WTC11 (cell line): ENCODE results near the gene GJA10. TPM values are rescaled to one million over a fixed set of nuclear protein-coding genes. Genes with fewer than 3 reads are reported as not detected.

ENCODE experiments used
- ATAC-seq: fragments of 200-7000 bp; cut with Tn5 transposase; 2 replicates; pipeline ENCODE4 v1.10.0; 2021; ENCODE audit warnings: mild to moderate bottlenecking, moderate library complexity
- CTCF ChIA-PET: fragments of 300-600 bp; sonication (Branson Sonifier 250); formaldehyde crosslinking; loops from one replicate; lab custom pipeline; 2021; ENCODE audit warnings: antibody characterized with exemption; lab: Charles Lee
- POLR2A ChIA-PET: fragments of 350-600 bp; sonication (Branson Sonifier 250); formaldehyde crosslinking; loops from one replicate; lab custom pipeline; 2021; ENCODE audit warnings: antibody characterized with exemption; lab: Charles Lee
- DNase-seq: peaks from one replicate; pipeline ENCODE4 v3.0.0; 2021; ENCODE audit warnings: low spot score
- H3K27ac Mint-ChIP-seq: 2 replicates; pipeline ENCODE4 v1.8.0; 2021; ENCODE audit warnings: mixed read lengths
- H3K27me3 Mint-ChIP-seq: 2 replicates; pipeline ENCODE4 v1.8.0; 2021; ENCODE audit warnings: low read depth, mild to moderate bottlenecking, moderate library complexity, mixed read lengths
- H3K36me3 Mint-ChIP-seq: 2 replicates; pipeline ENCODE4 v1.8.0; 2021; ENCODE audit warnings: mixed read lengths
- H3K4me1 Mint-ChIP-seq: 2 replicates; pipeline ENCODE4 v1.8.0; 2022; ENCODE audit warnings: mixed read lengths
- H3K4me3 Mint-ChIP-seq: 2 replicates; pipeline ENCODE4 v1.8.0; 2021; ENCODE audit warnings: mild to moderate bottlenecking, moderate library complexity, mixed read lengths
- H3K9me3 Mint-ChIP-seq: 2 replicates; pipeline ENCODE4 v1.8.0; 2021; ENCODE audit warnings: mixed read lengths
- CREM ChIP-seq: sonication (generic); formaldehyde crosslinking; IDR thresholded peaks from 2 replicates; pipeline ENCODE4 v1.8.1; 2022; ENCODE audit warnings: mild to moderate bottlenecking, missing genetic modification reagents, moderate library complexity
- E2F5 ChIP-seq: sonication (generic); formaldehyde crosslinking; IDR thresholded peaks from 2 replicates; pipeline ENCODE4 v1.8.1; 2022; ENCODE audit warnings: mild to moderate bottlenecking, moderate library complexity, missing genetic modification reagents
- ELF4 ChIP-seq: sonication (generic); formaldehyde crosslinking; IDR thresholded peaks from 2 replicates; pipeline ENCODE4 v1.8.1; 2022; ENCODE audit warnings: low read depth, mild to moderate bottlenecking, moderate library complexity, missing genetic modification reagents
- EMX1 ChIP-seq: fragments of 250-450 bp; sonication (Bioruptor Pico); IDR thresholded peaks from 2 replicates; pipeline ENCODE4 v1.8.0; 2021; ENCODE audit warnings: mild to moderate bottlenecking
- ESRRA ChIP-seq: sonication (generic); formaldehyde crosslinking; IDR thresholded peaks from 2 replicates; pipeline ENCODE4 v1.8.1; 2022; ENCODE audit warnings: mild to moderate bottlenecking, missing genetic modification reagents, borderline replicate concordance
- ETV6 ChIP-seq: sonication (generic); formaldehyde crosslinking; IDR thresholded peaks from 2 replicates; pipeline ENCODE4 v1.8.1; 2022; ENCODE audit warnings: mild to moderate bottlenecking, missing genetic modification reagents
- FOXJ3 ChIP-seq: sonication (generic); formaldehyde crosslinking; IDR thresholded peaks from 2 replicates; pipeline ENCODE4 v1.9.0; 2021; ENCODE audit warnings: missing genetic modification reagents, mild to moderate bottlenecking, borderline replicate concordance
- IRF1 ChIP-seq: sonication (generic); formaldehyde crosslinking; IDR thresholded peaks from 2 replicates; pipeline ENCODE4 v1.8.0; 2023; ENCODE audit warnings: missing genetic modification reagents
- JAZF1 ChIP-seq: fragments of 250-450 bp; sonication (Bioruptor Pico); IDR thresholded peaks from 2 replicates; pipeline ENCODE4 v1.9.0; 2021; ENCODE audit warnings: moderate library complexity, mild to moderate bottlenecking, inconsistent platforms
- KAT7 ChIP-seq: sonication (generic); formaldehyde crosslinking; IDR thresholded peaks from 2 replicates; pipeline ENCODE4 v1.8.1; 2023; ENCODE audit warnings: missing genetic modification reagents, mild to moderate bottlenecking, borderline replicate concordance
- MAX ChIP-seq: sonication (generic); formaldehyde crosslinking; IDR thresholded peaks from 2 replicates; pipeline ENCODE4 v1.8.0; 2022; ENCODE audit warnings: mild to moderate bottlenecking, missing genetic modification reagents
- MXD4 ChIP-seq: fragments of 250-450 bp; sonication (Bioruptor Pico); IDR thresholded peaks from 2 replicates; pipeline ENCODE4 v1.8.0; 2021; ENCODE audit warnings: mild to moderate bottlenecking, moderate library complexity, borderline replicate concordance
- NFYB ChIP-seq: sonication (generic); formaldehyde crosslinking; conservative IDR thresholded peaks from 2 replicates; pipeline ENCODE4 v1.8.0; 2022; ENCODE audit warnings: low read depth, missing genetic modification reagents
- SOX15 ChIP-seq: fragments of 250-450 bp; sonication (Bioruptor Pico); IDR thresholded peaks from 2 replicates; pipeline ENCODE4 v1.9.0; 2021; ENCODE audit warnings: mild to moderate bottlenecking
- TEAD4 ChIP-seq: sonication (generic); formaldehyde crosslinking; IDR thresholded peaks from 2 replicates; pipeline ENCODE4 v1.8.0; 2022; ENCODE audit warnings: mild to moderate bottlenecking, missing genetic modification reagents
- ZNF121 ChIP-seq: sonication (generic); formaldehyde crosslinking; IDR thresholded peaks from 2 replicates; pipeline ENCODE4 v1.8.0; 2023; ENCODE audit warnings: missing genetic modification reagents
- ZNF232 ChIP-seq: sonication (generic); formaldehyde crosslinking; IDR thresholded peaks from 2 replicates; pipeline ENCODE4 v1.8.0; 2022; ENCODE audit warnings: mild to moderate bottlenecking, missing genetic modification reagents
- ZNF423 ChIP-seq: fragments of 250-450 bp; sonication (Bioruptor Pico); IDR thresholded peaks from 2 replicates; pipeline ENCODE4 v2.1.2; 2022; ENCODE audit warnings: mild to moderate bottlenecking, moderate library complexity
- total RNA-seq: library from RNA; stranded (reverse); gene quantifications from 3 replicates; pipeline ENCODE4 v1.2.3, GENCODE V29; 2021
- TF ChIP-seq, protein P1 (sequence below): sonication (generic); formaldehyde crosslinking; IDR thresholded peaks from 2 replicates; pipeline ENCODE4 v1.8.1; 2023; ENCODE audit warnings: mild to moderate bottlenecking, moderate library complexity, missing genetic modification reagents
- TF ChIP-seq, protein P2 (sequence below): sonication (generic); formaldehyde crosslinking; IDR thresholded peaks from 2 replicates; pipeline ENCODE4 v1.8.1; 2022; ENCODE audit warnings: mild to moderate bottlenecking, missing genetic modification reagents, moderate library complexity, borderline replicate concordance
- TF ChIP-seq, protein P3 (sequence below): fragments of 250-450 bp; sonication (Bioruptor Pico); IDR thresholded peaks from 2 replicates; pipeline ENCODE4 v1.9.0; 2021; ENCODE audit warnings: mild to moderate bottlenecking, borderline replicate concordance
- TF ChIP-seq, protein P4 (sequence below): sonication (generic); formaldehyde crosslinking; IDR thresholded peaks from 2 replicates; pipeline ENCODE4 v1.8.0; 2022; ENCODE audit warnings: mild to moderate bottlenecking, missing genetic modification reagents

Gene GJA10
- total RNA-seq, 1 experiment from 2014 or later = not detected

DNA sequence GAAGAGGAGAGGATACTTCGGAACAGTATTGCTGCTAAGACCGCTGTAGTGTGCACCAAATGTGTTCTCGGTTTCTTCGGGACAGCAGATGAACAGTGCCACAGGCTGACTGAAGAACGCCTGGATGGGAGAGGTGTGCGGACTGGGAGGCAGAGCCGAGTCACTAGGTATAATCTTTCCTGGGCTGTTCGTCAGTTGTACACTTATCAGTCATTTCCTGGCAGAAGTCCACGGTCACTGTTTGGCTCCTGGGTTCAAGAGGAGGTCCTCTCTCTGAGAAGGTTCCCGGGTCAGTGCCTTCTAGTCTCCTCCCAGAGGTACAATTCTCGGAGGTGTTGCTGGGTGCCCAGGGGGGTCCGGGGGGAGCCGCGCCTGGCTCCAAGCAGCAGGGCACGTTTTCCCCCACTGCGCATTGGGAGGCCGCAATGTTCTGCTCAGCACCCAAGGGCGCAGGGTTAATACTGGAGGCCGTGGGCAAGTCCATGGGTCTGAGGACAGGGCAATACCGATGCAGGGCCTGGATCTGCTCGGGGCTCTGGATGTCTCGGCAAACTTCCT, 38.1 kb downstream of the GJA10 start:
- Mint-ChIP-seq H3K4me1 (peaks cover 13% of the 10 kb centered on the region), H3K4me3 (no peak overlapping the region), H3K27ac (no peak overlapping the region), H3K36me3 (no peaks in the 10 kb centered on the region), H3K9me3 (no peaks in the 10 kb centered on the region), H3K27me3 (no peaks in the 10 kb centered on the region; the same call in 1 of the 2 replicates)
- POLR2A ChIA-PET = no interaction called here
- TF ChIP-seq MAX (CRISPR knock-in tag) (no peak), FOXJ3 (no peak), ZNF232 (CRISPR knock-in tag) (no peak), KAT7 (CRISPR knock-in tag) (no peak), ZNF423 (CRISPR knock-in tag) (no peak), CREM (CRISPR knock-in tag) (no peak), NFYB (CRISPR knock-in tag) (no peak), MXD4 (CRISPR knock-in tag) (no peak), SOX15 (CRISPR knock-in tag) (no peak), IRF1 (CRISPR knock-in tag) (no peak), E2F5 (no peak), ELF4 (CRISPR knock-in tag) (no peak), EMX1 (no peak), ESRRA (CRISPR knock-in tag) (no peak), ETV6 (CRISPR knock-in tag) (no peak), JAZF1 (CRISPR knock-in tag) (no peak)
- TF ChIP-seq, protein P1, sequence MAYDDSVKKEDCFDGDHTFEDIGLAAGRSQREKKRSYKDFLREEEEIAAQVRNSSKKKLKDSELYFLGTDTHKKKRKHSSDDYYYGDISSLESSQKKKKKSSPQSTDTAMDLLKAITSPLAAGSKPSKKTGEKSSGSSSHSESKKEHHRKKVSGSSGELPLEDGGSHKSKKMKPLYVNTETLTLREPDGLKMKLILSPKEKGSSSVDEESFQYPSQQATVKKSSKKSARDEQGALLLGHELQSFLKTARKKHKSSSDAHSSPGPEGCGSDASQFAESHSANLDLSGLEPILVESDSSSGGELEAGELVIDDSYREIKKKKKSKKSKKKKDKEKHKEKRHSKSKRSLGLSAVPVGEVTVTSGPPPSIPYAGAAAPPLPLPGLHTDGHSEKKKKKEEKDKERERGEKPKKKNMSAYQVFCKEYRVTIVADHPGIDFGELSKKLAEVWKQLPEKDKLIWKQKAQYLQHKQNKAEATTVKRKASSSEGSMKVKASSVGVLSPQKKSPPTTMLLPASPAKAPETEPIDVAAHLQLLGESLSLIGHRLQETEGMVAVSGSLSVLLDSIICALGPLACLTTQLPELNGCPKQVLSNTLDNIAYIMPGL (CRISPR knock-in tag) = no peak
- TF ChIP-seq, protein P2, sequence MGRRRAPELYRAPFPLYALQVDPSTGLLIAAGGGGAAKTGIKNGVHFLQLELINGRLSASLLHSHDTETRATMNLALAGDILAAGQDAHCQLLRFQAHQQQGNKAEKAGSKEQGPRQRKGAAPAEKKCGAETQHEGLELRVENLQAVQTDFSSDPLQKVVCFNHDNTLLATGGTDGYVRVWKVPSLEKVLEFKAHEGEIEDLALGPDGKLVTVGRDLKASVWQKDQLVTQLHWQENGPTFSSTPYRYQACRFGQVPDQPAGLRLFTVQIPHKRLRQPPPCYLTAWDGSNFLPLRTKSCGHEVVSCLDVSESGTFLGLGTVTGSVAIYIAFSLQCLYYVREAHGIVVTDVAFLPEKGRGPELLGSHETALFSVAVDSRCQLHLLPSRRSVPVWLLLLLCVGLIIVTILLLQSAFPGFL (CRISPR knock-in tag) = no peak
- ATAC-seq = no peak
- DNase-seq = no peak
- CTCF ChIA-PET = no interaction called here

GRCh38 chr6:89934685-89935366, 40.6 kb downstream of the GJA10 start:
- Mint-ChIP-seq H3K9me3 (no peaks in the 10 kb centered on the region), H3K27ac (peak overlapping the region; percentile 12; the same call in 1 of the 2 replicates), H3K4me3 (no peak overlapping the region), H3K4me1 (0 out of 2 replicates have a peak, but pooled peaks cover 7% of the 10 kb centered on the region), H3K36me3 (no peaks in the 10 kb centered on the region), H3K27me3 (no peaks in the 10 kb centered on the region; the same call in 1 of the 2 replicates)
- POLR2A ChIA-PET = no interaction called here
- CTCF ChIA-PET = interaction anchor here (0.9 kb wide), 1 partner anchor 544 kb away, joined by 3 read pairs; no protein-coding TSS in a partner anchor
- DNase-seq (peak; percentile 24), ATAC-seq (peak; percentile 81)
- TF ChIP-seq, protein P1 (CRISPR knock-in tag) = no peak
- TF ChIP-seq ZNF121 (no peak), TEAD4 (CRISPR knock-in tag) (no peak)
- TF ChIP-seq, protein P3, sequence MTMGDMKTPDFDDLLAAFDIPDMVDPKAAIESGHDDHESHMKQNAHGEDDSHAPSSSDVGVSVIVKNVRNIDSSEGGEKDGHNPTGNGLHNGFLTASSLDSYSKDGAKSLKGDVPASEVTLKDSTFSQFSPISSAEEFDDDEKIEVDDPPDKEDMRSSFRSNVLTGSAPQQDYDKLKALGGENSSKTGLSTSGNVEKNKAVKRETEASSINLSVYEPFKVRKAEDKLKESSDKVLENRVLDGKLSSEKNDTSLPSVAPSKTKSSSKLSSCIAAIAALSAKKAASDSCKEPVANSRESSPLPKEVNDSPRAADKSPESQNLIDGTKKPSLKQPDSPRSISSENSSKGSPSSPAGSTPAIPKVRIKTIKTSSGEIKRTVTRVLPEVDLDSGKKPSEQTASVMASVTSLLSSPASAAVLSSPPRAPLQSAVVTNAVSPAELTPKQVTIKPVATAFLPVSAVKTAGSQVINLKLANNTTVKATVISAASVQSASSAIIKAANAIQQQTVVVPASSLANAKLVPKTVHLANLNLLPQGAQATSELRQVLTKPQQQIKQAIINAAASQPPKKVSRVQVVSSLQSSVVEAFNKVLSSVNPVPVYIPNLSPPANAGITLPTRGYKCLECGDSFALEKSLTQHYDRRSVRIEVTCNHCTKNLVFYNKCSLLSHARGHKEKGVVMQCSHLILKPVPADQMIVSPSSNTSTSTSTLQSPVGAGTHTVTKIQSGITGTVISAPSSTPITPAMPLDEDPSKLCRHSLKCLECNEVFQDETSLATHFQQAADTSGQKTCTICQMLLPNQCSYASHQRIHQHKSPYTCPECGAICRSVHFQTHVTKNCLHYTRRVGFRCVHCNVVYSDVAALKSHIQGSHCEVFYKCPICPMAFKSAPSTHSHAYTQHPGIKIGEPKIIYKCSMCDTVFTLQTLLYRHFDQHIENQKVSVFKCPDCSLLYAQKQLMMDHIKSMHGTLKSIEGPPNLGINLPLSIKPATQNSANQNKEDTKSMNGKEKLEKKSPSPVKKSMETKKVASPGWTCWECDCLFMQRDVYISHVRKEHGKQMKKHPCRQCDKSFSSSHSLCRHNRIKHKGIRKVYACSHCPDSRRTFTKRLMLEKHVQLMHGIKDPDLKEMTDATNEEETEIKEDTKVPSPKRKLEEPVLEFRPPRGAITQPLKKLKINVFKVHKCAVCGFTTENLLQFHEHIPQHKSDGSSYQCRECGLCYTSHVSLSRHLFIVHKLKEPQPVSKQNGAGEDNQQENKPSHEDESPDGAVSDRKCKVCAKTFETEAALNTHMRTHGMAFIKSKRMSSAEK (CRISPR knock-in tag) = no peak
- TF ChIP-seq, protein P4, sequence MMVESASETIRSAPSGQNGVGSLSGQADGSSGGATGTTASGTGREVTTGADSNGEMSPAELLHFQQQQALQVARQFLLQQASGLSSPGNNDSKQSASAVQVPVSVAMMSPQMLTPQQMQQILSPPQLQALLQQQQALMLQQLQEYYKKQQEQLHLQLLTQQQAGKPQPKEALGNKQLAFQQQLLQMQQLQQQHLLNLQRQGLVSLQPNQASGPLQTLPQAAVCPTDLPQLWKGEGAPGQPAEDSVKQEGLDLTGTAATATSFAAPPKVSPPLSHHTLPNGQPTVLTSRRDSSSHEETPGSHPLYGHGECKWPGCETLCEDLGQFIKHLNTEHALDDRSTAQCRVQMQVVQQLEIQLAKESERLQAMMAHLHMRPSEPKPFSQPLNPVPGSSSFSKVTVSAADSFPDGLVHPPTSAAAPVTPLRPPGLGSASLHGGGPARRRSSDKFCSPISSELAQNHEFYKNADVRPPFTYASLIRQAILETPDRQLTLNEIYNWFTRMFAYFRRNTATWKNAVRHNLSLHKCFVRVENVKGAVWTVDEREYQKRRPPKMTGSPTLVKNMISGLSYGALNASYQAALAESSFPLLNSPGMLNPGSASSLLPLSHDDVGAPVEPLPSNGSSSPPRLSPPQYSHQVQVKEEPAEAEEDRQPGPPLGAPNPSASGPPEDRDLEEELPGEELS (CRISPR knock-in tag) = no peak
